ENCODE results near the gene PGPEP1. TPM values are rescaled to one million over a fixed set of nuclear protein-coding genes. Genes with fewer than 3 reads are reported as not detected.

The PGPEP1 gene
- total RNA-seq, 5 donors from 2014 or later (not counting 1 experiment from before 2014, with no cell fraction given) = 35.7 to 52.6 (median 45.1) TPM

- Mint-ChIP-seq H3K27me3 (no peaks in the 10 kb centered on the region), H3K27ac (no peak overlapping the region), H3K9me3 (no peaks in the 10 kb centered on the region), H3K36me3 (no peaks in the 10 kb centered on the region), H3K4me1 (peaks cover 5 to 7% (median 6%) of the 10 kb centered on the region in 3 donors), H3K4me3 (no peak overlapping the region)
- Histone ChIP-seq H3K4me3 (ENCODE audit: control insufficient read depth in 1 of 2, extremely low read depth in 1 of 2, low read length in 1 of 2) (no peak overlapping the region), H3K27ac (ENCODE audit: low read length) (no peak overlapping the region), H3K27me3 (replicated peaks in 1 of 2; ENCODE audit: control insufficient read depth in 2 of 2, extremely low read depth in 1 of 2, insufficient read depth in 2 of 2, low read length in 1 of 2) (peaks cover 0 to 18% of the 10 kb centered on the region in 2 experiments), H3K36me3 (ENCODE audit: control insufficient read depth in 2 of 2, extremely low read depth in 1 of 2, insufficient read depth in 1 of 2, low read length in 1 of 2) (no peaks in the 10 kb centered on the region), H3K9me3 (no peaks in the 10 kb centered on the region), H3K4me1 (ENCODE audit: control insufficient read depth in 1 of 2, extremely low read depth in 1 of 2, insufficient read depth in 2 of 2, low read length in 2 of 2) (peaks cover 4 to 5% of the 10 kb centered on the region in 2 experiments)
- CTCF ChIA-PET = no interaction called here
- ATAC-seq (replicated peaks in 1 of 4) (no peak), DNase-seq (no peak)
- POLR2A ChIA-PET = no interaction called here
- 93% methylated on average over 2 of the region's 6 CpGs for WGBS (ENCODE audit: insufficient coverage)
These were observed 6.7 kb upstream of the PGPEP1 start for GRCh38 chr19:18333680-18334079.

GRCh38 chr19:18336121-18336520 is 4.3 kb upstream of the PGPEP1 start:
- H3K9me3 Mint-ChIP-seq = no peaks in the 10 kb centered on the region
- CTCF ChIA-PET = no interaction called here
- H3K4me1 Mint-ChIP-seq = peaks cover 4 to 11% (median 8%) of the 10 kb centered on the region in 3 donors
- 62% methylated on average over 2 of the region's 7 CpGs for WGBS (ENCODE audit: insufficient coverage)
- no peak overlapping the region for H3K4me3 Mint-ChIP-seq
- no peaks in the 10 kb centered on the region for H3K27me3 Mint-ChIP-seq
- ATAC-seq (replicated peaks in 1 of 4) (no peak), DNase-seq (no peak)
- H3K27ac Mint-ChIP-seq = no peak overlapping the region
- no peak overlapping the region for H3K4me3 ChIP-seq (ENCODE audit: control insufficient read depth in 1 of 2, extremely low read depth in 1 of 2, low read length in 1 of 2)
- H3K36me3 ChIP-seq (ENCODE audit: control insufficient read depth in 2 of 2, extremely low read depth in 1 of 2, insufficient read depth in 1 of 2, low read length in 1 of 2) = no peaks in the 10 kb centered on the region
- peaks cover 0 to 12% of the 10 kb centered on the region in 2 experiments for H3K4me1 ChIP-seq (ENCODE audit: control insufficient read depth in 1 of 2, extremely low read depth in 1 of 2, insufficient read depth in 2 of 2, low read length in 2 of 2)
- POLR2A ChIA-PET = interaction anchor here in 1 of 2 donors (0.9 kb wide), 1 partner anchor 54 kb away, joined by 3 read pairs; no protein-coding TSS in a partner anchor
- H3K9me3 ChIP-seq = no peaks in the 10 kb centered on the region
- peaks cover 0 to 18% of the 10 kb centered on the region in 2 experiments for H3K27me3 ChIP-seq (replicated peaks in 1 of 2; ENCODE audit: control insufficient read depth in 2 of 2, extremely low read depth in 1 of 2, insufficient read depth in 2 of 2, low read length in 1 of 2)
- no peaks in the 10 kb centered on the region for H3K36me3 Mint-ChIP-seq
- H3K27ac ChIP-seq (ENCODE audit: low read length) = no peak overlapping the region

- H3K27me3 ChIP-seq (replicated peaks in 1 of 2; ENCODE audit: control insufficient read depth in 2 of 2, extremely low read depth in 1 of 2, insufficient read depth in 2 of 2, low read length in 1 of 2) = peaks cover 0 to 5% of the 10 kb centered on the region in 2 experiments
- no peaks in the 10 kb centered on the region for H3K9me3 Mint-ChIP-seq
- no peaks in the 10 kb centered on the region for H3K36me3 Mint-ChIP-seq
- no peaks in the 10 kb centered on the region for H3K9me3 ChIP-seq
- no peak for DNase-seq
- ATAC-seq (replicated peaks in 1 of 4) = no peak
- H3K27ac ChIP-seq (ENCODE audit: low read length) = no peak overlapping the region
- H3K4me3 ChIP-seq (ENCODE audit: control insufficient read depth in 1 of 2, extremely low read depth in 1 of 2, low read length in 1 of 2) = no peak overlapping the region
- ChIA-PET CTCF (interaction anchor here in 1 of 2 donors (0.6 to 2.2 kb wide), 3 partner anchors 10 to 134 kb away, joined by 3 to 6 read pairs (median 6); partner anchors contain the start of gene RAB3A), POLR2A (interaction anchor here (0.5 to 1.3 kb wide), 2 partner anchors 10 to 180 kb away, joined by 3 to 4 read pairs; no protein-coding TSS in a partner anchor)
- no peak overlapping the region for H3K27ac Mint-ChIP-seq
- WGBS (ENCODE audit: insufficient coverage) = no CpG with 5 or more reads among the region's 9 CpGs
- no peaks in the 10 kb centered on the region for H3K27me3 Mint-ChIP-seq
- peaks cover 0 to 5% of the 10 kb centered on the region in 2 donors for H3K36me3 ChIP-seq (ENCODE audit: control insufficient read depth in 2 of 2, extremely low read depth in 1 of 2, insufficient read depth in 1 of 2, low read length in 1 of 2)
- peaks cover 0 to 19% of the 10 kb centered on the region in 2 experiments for H3K4me1 ChIP-seq (ENCODE audit: control insufficient read depth in 1 of 2, extremely low read depth in 1 of 2, insufficient read depth in 2 of 2, low read length in 2 of 2)
- H3K4me1 Mint-ChIP-seq = peaks cover 14 to 22% (median 20%) of the 10 kb centered on the region in 3 donors
- peak overlapping the region in 2 of 3 donors; percentile 29 to 39 for H3K4me3 Mint-ChIP-seq
These were observed 1.9 kb upstream of the PGPEP1 start for GRCh38 chr19:18338541-18338940.

- H3K4me3 Mint-ChIP-seq = peak overlapping the region; percentile 77 to 89 (median 87)
- H3K27ac Mint-ChIP-seq = peak overlapping the region; percentile 83 to 88
- 40% methylated on average over 1 of the region's 6 CpGs for WGBS (ENCODE audit: insufficient coverage)
- Histone ChIP-seq H3K27me3 (replicated peaks in 1 of 2; ENCODE audit: control insufficient read depth in 2 of 2, extremely low read depth in 1 of 2, insufficient read depth in 2 of 2, low read length in 1 of 2) (peaks cover 0 to 2% of the 10 kb centered on the region in 2 experiments), H3K36me3 (ENCODE audit: control insufficient read depth in 2 of 2, extremely low read depth in 1 of 2, insufficient read depth in 1 of 2, low read length in 1 of 2) (peaks cover 0 to 10% of the 10 kb centered on the region in 2 donors), H3K9me3 (no peaks in the 10 kb centered on the region), H3K4me1 (ENCODE audit: control insufficient read depth in 1 of 2, extremely low read depth in 1 of 2, insufficient read depth in 2 of 2, low read length in 2 of 2) (peaks cover 0 to 19% of the 10 kb centered on the region in 2 experiments), H3K4me3 (ENCODE audit: control insufficient read depth in 1 of 2, extremely low read depth in 1 of 2, low read length in 1 of 2) (peak overlapping the region; percentile 45 to 80), H3K27ac (ENCODE audit: low read length) (peak overlapping the region; percentile 49)
- no peaks in the 10 kb centered on the region for H3K36me3 Mint-ChIP-seq
- ChIA-PET POLR2A (interaction anchor here in 1 of 2 donors (0.6 to 1.3 kb wide), 2 partner anchors 11 to 66 kb away, joined by 3 read pairs; no protein-coding TSS in a partner anchor), CTCF (interaction anchor here in 1 of 2 donors (2.2 kb wide), 1 partner anchor 11 kb away, joined by 6 read pairs; no protein-coding TSS in a partner anchor)
- H3K27me3 Mint-ChIP-seq = no peaks in the 10 kb centered on the region
- DNase-seq (no peak), ATAC-seq (replicated peaks in 1 of 4) (no peak)
- H3K9me3 Mint-ChIP-seq = no peaks in the 10 kb centered on the region
- H3K4me1 Mint-ChIP-seq = peaks cover 14 to 22% (median 20%) of the 10 kb centered on the region in 3 donors
These were observed 675 bp upstream of the PGPEP1 start for GRCh38 chr19:18339723-18340122.

GRCh38 chr19:18340990-18341868 is 831 bp downstream of the PGPEP1 start:
- CTCF ChIA-PET = interaction anchor here in 1 of 2 donors (1.0 kb wide), 1 partner anchor 12 kb away, joined by 5 read pairs; no protein-coding TSS in a partner anchor
- H3K27me3 ChIP-seq (replicated peaks in 1 of 2; ENCODE audit: control insufficient read depth in 2 of 2, extremely low read depth in 1 of 2, insufficient read depth in 2 of 2, low read length in 1 of 2) = peaks cover 0 to under 1% of the 10 kb centered on the region in 2 experiments
- 0% methylated on average over 4 of the region's 18 CpGs for WGBS (ENCODE audit: insufficient coverage)

GRCh38 chr19:18342090-18342632 is 1.8 kb downstream of the PGPEP1 start:
- Histone ChIP-seq H3K4me1 (ENCODE audit: control insufficient read depth in 1 of 2, extremely low read depth in 1 of 2, insufficient read depth in 2 of 2, low read length in 2 of 2) (peaks cover 0 to 19% of the 10 kb centered on the region in 2 experiments), H3K27me3 (replicated peaks in 1 of 2; ENCODE audit: control insufficient read depth in 2 of 2, extremely low read depth in 1 of 2, insufficient read depth in 2 of 2, low read length in 1 of 2) (no peaks in the 10 kb centered on the region), H3K9me3 (no peaks in the 10 kb centered on the region), H3K27ac (ENCODE audit: low read length) (no peak overlapping the region), H3K4me3 (ENCODE audit: control insufficient read depth in 1 of 2, extremely low read depth in 1 of 2, low read length in 1 of 2) (no peak overlapping the region), H3K36me3 (ENCODE audit: control insufficient read depth in 2 of 2, extremely low read depth in 1 of 2, insufficient read depth in 1 of 2, low read length in 1 of 2) (peaks cover 6 to 17% of the 10 kb centered on the region in 2 donors)
- no peak for ATAC-seq (replicated peaks in 1 of 4)
- Mint-ChIP-seq H3K9me3 (no peaks in the 10 kb centered on the region), H3K4me1 (peaks cover 16 to 33% (median 26%) of the 10 kb centered on the region in 3 donors), H3K4me3 (peak overlapping the region; percentile 47 to 87 (median 77)), H3K36me3 (peaks cover 8% of the 10 kb centered on the region), H3K27ac (peak overlapping the region in 1 of 2 donors; percentile 19), H3K27me3 (no peaks in the 10 kb centered on the region)
- WGBS (ENCODE audit: insufficient coverage) = 86% methylated on average over 5 of the region's 8 CpGs
- POLR2A ChIA-PET = no interaction called here
- CTCF ChIA-PET = interaction anchor here in 1 of 2 donors (1.0 kb wide), 1 partner anchor 13 kb away, joined by 5 read pairs; no protein-coding TSS in a partner anchor
- no peak for DNase-seq

More at GRCh38 chr19:18340990-18341868, 831 bp downstream of the PGPEP1 start:
- Histone ChIP-seq H3K36me3 (ENCODE audit: control insufficient read depth in 2 of 2, extremely low read depth in 1 of 2, insufficient read depth in 1 of 2, low read length in 1 of 2) (peaks cover 6 to 15% of the 10 kb centered on the region in 2 donors), H3K4me1 (ENCODE audit: control insufficient read depth in 1 of 2, extremely low read depth in 1 of 2, insufficient read depth in 2 of 2, low read length in 2 of 2) (peaks cover 0 to 19% of the 10 kb centered on the region in 2 experiments), H3K9me3 (no peaks in the 10 kb centered on the region), H3K27ac (ENCODE audit: low read length) (peak overlapping the region; percentile 67), H3K4me3 (ENCODE audit: control insufficient read depth in 1 of 2, extremely low read depth in 1 of 2, low read length in 1 of 2) (peak overlapping the region; percentile 45 to 80)
- DNase-seq = peak; percentile 25 to 70 (median 53)
- Mint-ChIP-seq H3K27ac (peak overlapping the region; percentile 94), H3K4me3 (peak overlapping the region; percentile 77 to 87 (median 84)), H3K4me1 (peaks cover 14 to 25% (median 23%) of the 10 kb centered on the region in 3 donors), H3K27me3 (no peaks in the 10 kb centered on the region), H3K9me3 (no peaks in the 10 kb centered on the region), H3K36me3 (peaks cover 5% of the 10 kb centered on the region)
- POLR2A ChIA-PET = no interaction called here
- ATAC-seq (replicated peaks in 1 of 4) = peak; percentile 77 to 86 (median 81)
